WERI-Rb-1 (cell line): ENCODE data around the gene TIMM8B.
A peak's percentile ranks its signal among the peaks of the same experiment; 100 is the strongest.

Source experiments
- DNase-seq: peaks from one replicate; pipeline ENCODE4 v3.0.0-alpha.2; 2020
- H3K27ac ChIP-seq: fragments of 250-450 bp; sonication (Bioruptor Pico); 2 replicates; pipeline ENCODE4 v1.5.1; 2020; ENCODE audit warnings: mild to moderate bottlenecking, moderate library complexity
- H3K27me3 ChIP-seq: fragments of 250-450 bp; sonication (Bioruptor Pico); 2 replicates; pipeline ENCODE4 v1.5.1; 2021; ENCODE audit warnings: mild to moderate bottlenecking, low read depth, moderate library complexity; ENCODE audit not compliant: insufficient read depth, severe bottlenecking
- H3K36me3 ChIP-seq: fragments of 250-450 bp; sonication (Bioruptor Pico); 2 replicates; pipeline ENCODE4 v1.5.1; 2020; ENCODE audit warnings: mild to moderate bottlenecking, moderate library complexity
- H3K4me3 ChIP-seq: 2 replicates; pipeline ENCODE4 v1.5.1; 2011; ENCODE audit warnings: low read depth, mild to moderate bottlenecking, control low read depth, low read length
- H3K9me3 ChIP-seq: fragments of 250-450 bp; sonication (Bioruptor Pico); 2 replicates; pipeline ENCODE4 v1.5.1; 2021; ENCODE audit warnings: mild to moderate bottlenecking, moderate library complexity; ENCODE audit not compliant: severe bottlenecking
- CTCF ChIP-seq: IDR thresholded peaks from 2 replicates; pipeline ENCODE4 v1.5.1; 2011; ENCODE audit warnings: low read depth, mild to moderate bottlenecking, control low read depth, inconsistent platforms, low read length

TIMM8B gene

GRCh38 chr11:112086422-112087191, at the start of gene TIMM8B, which contains the start of gene SDHD:
Gene TIMM8B, minus strand, starts transcription at chr11:112086756. Its CDS starts 33 bp downstream, at chr11:112086723.
Gene SDHD, plus strand, starts transcription at chr11:112086873. Its CDS starts 35 bp downstream, at chr11:112086908.
- H3K4me3 ChIP-seq, result peak within 1 kb of the TSS; percentile 64
- H3K36me3 ChIP-seq, result peaks cover 81% of the 10 kb centered on the region
- peak; percentile 97 for DNase-seq
- peak within 1 kb of the TSS; percentile 77 for H3K27ac ChIP-seq
- no peaks in the 10 kb centered on the region for H3K9me3 ChIP-seq
- no peaks in the 10 kb centered on the region for H3K27me3 ChIP-seq
- peak; percentile 39 for TF ChIP-seq CTCF

GRCh38 chr11:112134473-112134872, 47.9 kb upstream of the TIMM8B start:
- TF ChIP-seq CTCF, result no peak
- no peaks in the 10 kb centered on the region for H3K9me3 ChIP-seq
- H3K27me3 ChIP-seq, result no peaks in the 10 kb centered on the region

GRCh38 chr11:112132737-112133136, 46.2 kb upstream of the TIMM8B start:
- no peaks in the 10 kb centered on the region for H3K36me3 ChIP-seq
- no peaks in the 10 kb centered on the region for H3K9me3 ChIP-seq
- H3K4me3 ChIP-seq, result no peak overlapping the region
- no peaks in the 10 kb centered on the region for H3K27me3 ChIP-seq
- no peak for DNase-seq
- TF ChIP-seq CTCF, result no peak
- no peak overlapping the region for H3K27ac ChIP-seq

More at GRCh38 chr11:112134473-112134872, 47.9 kb upstream of the TIMM8B start:
- H3K4me3 ChIP-seq, result no peak overlapping the region
- no peak for DNase-seq
- H3K36me3 ChIP-seq, result no peaks in the 10 kb centered on the region
- no peak overlapping the region for H3K27ac ChIP-seq

GRCh38 chr11:112129656-112130055, 43.1 kb upstream of the TIMM8B start:
- no peak for TF ChIP-seq CTCF
- H3K9me3 ChIP-seq, result no peaks in the 10 kb centered on the region
- H3K36me3 ChIP-seq, result no peaks in the 10 kb centered on the region
- no peak overlapping the region for H3K4me3 ChIP-seq
- no peak for DNase-seq
- H3K27me3 ChIP-seq, result no peaks in the 10 kb centered on the region
- H3K27ac ChIP-seq, result no peak overlapping the region

- H3K36me3 ChIP-seq, result no peaks in the 10 kb centered on the region
- no peak for DNase-seq
- H3K4me3 ChIP-seq, result no peak overlapping the region
- no peaks in the 10 kb centered on the region for H3K27me3 ChIP-seq
- no peak for TF ChIP-seq CTCF
- H3K27ac ChIP-seq, result no peak overlapping the region
- H3K9me3 ChIP-seq, result no peaks in the 10 kb centered on the region
Measured at GRCh38 chr11:112128483-112129121, 42.0 kb upstream of the TIMM8B start.
